HG02870 (cell line): ENCODE results near the gene SMARCA2.

Source experiments
- ATAC-seq: cut with Tn5 transposase; IDR thresholded peaks from one replicate; pipeline ENCODE4 v1.9.1; 2021; ENCODE audit warnings: mild to moderate bottlenecking, moderate library complexity; ENCODE audit not compliant: unreplicated experiment

Gene SMARCA2

DNA sequence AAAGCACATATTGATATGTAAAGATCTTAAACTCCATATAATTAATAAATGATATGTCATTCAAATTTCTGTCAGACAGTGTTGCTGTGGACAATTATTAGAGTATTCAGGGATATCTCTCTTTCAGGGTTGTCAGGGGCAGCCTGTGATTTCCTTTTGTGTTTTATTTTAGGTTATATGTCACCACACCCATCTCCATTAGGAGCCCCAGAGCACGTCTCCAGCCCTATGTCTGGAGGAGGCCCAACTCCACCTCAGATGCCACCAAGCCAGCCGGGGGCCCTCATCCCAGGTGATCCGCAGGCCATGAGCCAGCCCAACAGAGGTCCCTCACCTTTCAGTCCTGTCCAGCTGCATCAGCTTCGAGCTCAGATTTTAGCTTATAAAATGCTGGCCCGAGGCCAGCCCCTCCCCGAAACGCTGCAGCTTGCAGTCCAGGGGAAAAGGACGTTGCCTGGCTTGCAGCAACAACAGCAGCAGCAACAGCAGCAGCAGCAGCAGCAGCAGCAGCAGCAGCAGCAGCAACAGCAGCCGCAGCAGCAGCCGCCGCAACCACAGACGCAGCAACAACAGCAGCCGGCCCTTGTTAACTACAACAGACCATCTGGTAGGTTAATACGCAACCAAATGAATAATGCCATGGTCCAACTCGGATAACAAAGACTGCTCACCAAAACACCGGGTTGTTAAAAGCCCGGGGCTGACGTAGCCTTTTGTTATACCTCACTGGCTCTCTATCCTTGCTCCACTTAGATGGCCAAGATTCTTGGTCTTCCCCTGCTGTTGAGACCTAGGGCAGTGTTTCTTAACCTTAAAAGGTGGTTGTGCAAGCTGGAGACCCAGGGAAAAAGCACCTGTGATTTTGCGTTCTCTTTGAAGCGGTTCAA lies 24.4 kb downstream of the SMARCA2 start:
- no peak for ATAC-seq

DNA sequence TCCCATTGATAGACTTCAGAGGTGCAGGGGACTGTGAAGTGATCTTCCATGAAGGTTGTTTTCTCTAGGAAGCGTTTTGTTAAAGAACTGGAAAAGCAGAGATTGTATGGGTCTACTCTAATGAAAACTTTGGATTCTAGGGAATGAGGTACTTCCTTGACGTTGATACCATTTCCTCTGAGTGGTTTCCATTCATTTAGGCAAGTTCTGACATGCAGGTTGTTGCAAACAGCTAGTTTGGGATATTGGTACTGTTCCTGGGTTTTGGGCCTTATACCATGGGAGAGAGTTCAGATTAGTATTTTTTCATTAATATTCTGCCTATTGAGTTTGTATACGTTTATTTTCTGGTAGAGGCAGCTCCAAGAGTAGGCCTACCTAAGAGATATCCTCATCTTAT lies 25.7 kb downstream of the SMARCA2 start:
- no peak for ATAC-seq

DNA sequence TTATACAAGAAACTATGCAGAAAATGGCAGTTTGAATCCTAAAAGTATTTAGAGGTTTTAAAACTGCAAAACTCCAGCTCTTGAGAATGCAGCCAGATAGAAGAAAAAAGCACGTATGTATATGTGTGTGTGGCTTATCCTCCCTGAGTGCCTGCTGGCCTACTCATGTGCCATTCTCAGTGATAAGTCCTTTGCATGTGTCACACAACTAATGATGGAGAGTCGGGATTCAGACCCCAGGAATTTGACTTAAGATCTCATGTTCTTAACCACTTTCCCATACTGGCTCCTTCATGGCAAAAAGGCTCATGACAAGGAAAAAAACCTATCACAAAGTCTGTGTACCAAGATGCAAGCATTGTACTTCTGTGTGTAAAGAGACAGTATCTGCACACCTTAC lies 26.6 kb downstream of the SMARCA2 start:
- ATAC-seq = no peak

DNA sequence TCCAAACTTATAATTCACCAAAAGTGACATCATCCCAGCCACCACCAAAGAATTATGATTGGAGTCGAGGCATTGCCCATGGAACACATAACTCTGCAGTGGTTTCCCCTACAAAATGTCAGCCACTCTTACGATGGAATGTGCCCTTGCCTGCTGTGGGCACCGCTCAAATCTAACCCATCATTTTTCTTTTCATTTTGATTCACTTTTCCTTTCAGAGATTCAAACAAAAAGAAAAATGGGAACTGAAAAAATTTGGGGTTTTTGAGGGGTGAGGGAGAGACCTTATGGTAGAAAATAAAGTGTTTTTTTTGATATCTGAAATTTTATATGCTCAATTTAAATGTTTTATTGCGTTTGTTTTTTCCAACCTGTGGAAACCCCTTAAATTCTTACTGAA lies 28.1 kb downstream of the SMARCA2 start:
- no peak for ATAC-seq

DNA sequence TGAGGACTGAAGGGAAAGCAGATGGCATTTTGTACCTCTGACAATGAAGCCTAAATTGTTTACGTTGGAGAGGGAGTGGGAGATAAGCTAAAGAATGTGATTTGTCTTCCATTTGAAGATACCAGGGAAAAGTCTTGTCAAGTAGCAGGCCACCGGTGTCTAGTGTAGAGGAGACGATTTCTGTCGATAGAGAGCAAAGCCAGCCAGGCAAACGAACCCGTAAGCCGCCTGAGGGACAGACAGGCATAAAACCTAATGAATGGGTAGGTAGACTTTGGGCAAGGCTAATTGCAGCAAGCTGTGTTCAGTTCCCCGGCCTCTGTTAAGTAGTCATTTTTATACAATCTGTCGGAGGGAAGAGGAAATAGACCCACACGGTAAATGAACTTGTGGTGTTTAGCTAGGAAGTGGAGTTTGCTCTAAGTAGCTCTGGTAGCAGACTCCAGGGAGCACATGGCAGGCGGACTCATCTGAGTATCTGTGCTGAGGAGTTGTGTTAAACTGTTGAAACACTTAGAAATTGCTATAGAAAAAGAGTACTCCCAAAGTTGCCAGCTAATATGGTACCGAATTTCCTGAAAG lies 28.8 kb downstream of the SMARCA2 start:
- ATAC-seq = peak; percentile 67

DNA sequence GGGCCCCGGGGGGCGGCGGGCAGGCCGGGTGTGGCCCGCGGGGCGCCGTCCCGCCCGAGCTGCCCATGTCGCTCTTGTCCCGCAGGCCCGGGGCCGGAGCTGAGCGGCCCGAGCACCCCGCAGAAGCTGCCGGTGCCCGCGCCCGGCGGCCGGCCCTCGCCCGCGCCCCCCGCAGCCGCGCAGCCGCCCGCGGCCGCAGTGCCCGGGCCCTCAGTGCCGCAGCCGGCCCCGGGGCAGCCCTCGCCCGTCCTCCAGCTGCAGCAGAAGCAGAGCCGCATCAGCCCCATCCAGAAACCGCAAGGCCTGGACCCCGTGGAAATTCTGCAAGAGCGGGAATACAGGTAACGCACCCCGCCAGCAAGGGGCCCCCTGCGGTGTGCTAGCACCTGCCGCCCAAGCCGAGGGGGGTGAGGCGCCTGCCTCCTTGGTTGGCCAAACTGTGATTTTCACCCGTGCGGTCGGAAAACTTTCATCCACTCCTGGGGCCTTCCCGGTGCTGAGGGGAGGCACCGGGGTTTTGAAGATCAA lies 32.1 kb downstream of the SMARCA2 start:
- no peak for ATAC-seq

DNA sequence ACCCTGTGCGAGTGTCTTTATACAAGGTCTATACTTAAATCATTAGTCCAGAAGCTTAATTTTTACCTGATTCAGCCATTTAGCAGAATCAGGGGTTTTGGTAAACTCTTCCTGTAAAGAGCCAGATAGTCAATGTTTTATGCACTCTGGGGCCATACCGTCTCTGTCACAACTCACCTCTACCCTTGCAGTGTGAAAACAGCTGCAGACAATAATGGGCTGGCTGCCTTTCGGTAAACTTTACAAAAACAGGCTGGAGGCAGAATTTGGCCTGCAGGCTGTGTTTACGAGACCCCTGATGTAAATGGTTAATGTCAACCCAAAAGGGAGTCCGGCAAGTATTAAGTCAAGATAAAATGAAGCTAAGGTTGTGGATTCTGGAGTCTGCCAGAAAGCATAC lies 32.8 kb downstream of the SMARCA2 start:
- ATAC-seq = no peak

DNA sequence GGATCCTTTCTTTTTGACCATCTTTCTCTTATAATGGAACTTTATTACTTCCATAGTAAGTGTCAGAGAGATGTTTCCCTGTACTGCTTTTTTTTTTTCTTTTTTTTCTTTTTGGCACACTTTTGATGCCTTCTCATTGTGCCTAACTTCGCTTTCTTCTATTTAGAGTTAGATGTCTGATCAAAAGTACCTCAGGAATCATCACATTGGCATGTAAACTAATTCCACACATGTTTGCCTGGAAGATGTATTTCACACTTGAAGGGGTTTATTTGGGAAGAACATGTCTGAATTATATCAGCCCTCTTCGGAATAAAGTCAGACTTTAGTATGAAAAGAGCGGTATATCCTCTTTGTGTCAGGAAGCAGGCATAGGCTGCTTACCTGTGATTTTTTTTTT lies 35.1 kb downstream of the SMARCA2 start:
- ATAC-seq = no peak

DNA sequence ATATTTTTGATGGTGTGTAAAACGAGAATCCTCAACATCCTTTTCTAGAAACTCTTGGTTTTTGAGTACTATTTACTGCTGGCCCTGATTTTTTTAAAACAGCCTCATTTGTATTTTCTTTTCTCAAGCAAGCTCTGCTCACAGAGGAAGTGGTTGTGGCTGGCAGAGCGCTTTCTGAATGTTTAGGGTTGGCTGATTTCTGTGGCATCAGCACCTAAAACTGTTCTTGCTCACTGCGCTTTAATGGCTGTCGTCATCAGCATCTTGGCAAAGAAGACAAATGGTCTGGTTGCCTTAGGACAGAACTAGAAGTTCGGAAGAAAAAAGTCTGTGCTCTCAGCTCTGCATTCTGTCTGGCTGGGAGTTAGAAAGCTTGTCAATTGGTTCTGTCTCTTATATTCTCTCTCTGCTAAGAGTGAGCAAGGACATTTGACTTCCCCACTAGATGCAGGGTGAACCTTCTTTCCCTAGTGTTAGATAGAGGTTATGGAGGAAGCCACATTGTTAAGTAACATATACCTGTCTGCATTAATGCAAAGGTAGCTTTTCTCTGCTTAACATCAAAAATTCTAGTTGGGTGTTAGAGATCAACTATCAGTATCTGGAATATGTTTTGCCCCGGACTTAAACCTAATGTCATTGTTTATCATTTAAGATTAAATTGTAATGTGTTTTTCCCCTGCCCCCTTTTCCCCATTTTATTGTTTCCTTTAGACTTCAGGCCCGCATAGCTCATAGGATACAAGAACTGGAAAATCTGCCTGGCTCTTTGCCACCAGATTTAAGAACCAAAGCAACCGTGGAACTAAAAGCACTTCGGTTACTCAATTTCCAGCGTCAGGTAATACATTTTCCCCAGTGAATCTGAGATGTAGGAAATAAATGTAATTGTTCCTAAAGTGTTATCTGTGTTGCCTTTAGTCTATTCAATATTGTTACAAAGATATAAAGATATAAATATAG lies 39.0 kb downstream of the SMARCA2 start:
- ATAC-seq = peak; percentile 74

DNA sequence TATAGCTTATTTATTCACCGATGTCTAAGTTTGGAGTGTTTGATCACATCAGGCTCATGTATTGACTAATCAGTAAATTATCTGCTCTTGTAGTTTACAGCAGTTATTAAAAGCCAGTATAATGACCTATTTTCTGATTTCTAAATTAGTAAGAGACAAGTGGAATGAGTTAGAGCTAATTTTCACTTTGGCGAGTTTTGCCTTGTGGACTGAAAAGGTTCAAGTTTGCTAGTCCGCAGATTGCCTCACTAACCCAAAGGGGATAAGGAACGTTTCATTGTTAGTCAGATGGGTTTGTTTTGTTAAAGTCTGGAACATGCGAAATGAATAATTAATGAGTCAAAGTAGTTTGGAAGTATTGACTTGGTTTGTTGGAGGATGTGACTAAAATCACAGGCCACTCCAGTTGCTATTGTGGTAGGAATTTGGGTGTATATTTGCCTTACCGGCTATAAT lies 40.1 kb downstream of the SMARCA2 start:
- ATAC-seq = peak; percentile 56

DNA sequence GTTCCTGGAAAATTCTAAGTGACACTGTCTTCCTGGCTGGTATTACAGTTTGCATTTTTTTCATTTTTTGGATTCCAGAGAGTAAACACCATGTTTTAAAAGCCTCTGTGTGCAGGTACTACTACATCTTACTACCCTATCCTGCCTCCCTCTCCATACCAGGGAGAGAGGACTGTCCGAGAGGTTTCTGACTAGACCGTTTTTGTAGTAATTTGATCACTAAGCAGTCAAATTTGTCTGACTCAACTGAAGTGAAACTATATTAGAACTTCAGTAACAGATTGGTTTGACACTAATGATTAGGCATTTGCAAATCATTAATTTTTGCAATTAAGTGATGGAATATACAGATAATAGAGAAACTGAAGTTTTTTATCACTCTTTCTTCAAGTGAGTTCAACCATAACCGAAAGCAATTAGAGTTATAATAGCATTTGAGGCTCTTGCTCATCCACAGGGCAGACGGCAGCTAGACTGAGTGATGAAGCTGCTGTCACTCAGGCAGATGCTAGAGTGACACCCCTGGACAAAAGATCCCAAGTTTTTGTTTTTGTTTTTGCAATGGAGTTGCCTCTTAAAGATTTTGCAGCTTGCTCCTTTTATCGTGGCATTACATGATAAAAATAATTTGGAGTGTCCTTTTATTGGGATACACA lies 44.3 kb downstream of the SMARCA2 start:
- ATAC-seq = no peak

DNA sequence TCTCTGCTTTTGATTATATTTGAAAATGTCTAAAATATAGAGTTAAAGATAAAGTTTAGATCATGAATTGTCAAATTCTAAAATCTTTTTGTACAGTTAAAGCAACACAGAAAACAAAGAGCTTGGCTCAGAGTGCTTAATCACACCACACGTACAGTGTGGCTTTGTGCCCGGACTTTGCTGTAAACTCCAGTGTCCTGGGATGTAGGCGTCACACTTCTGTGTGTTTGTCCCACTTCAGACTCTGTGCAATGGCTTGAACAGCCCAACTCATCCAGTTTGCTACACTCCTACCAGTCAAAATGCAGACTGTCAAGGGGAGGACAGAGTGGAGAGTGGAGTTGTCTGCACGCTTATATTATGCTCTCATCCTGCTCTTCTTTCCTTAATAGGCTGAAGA lies 45.3 kb downstream of the SMARCA2 start:
- ATAC-seq = no peak

DNA sequence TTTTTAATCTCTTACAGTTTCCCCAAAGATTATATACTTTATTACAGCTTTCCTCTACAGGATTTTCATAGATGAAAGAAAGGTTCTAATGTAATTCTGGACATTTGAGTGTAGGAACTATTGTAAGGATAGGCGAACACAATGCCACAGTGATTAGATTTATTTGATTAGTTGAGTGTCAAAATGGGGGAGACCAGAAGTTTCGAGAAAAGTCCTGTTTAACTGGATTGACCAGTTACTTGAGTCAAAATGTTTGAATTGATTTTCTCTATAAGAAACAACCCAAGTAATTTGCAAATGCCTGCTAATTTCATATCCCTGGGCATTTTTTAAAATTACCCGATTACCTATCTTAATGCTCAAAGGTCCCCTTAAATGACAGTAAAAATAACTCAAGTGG lies 50.6 kb downstream of the SMARCA2 start:
- no peak for ATAC-seq

DNA sequence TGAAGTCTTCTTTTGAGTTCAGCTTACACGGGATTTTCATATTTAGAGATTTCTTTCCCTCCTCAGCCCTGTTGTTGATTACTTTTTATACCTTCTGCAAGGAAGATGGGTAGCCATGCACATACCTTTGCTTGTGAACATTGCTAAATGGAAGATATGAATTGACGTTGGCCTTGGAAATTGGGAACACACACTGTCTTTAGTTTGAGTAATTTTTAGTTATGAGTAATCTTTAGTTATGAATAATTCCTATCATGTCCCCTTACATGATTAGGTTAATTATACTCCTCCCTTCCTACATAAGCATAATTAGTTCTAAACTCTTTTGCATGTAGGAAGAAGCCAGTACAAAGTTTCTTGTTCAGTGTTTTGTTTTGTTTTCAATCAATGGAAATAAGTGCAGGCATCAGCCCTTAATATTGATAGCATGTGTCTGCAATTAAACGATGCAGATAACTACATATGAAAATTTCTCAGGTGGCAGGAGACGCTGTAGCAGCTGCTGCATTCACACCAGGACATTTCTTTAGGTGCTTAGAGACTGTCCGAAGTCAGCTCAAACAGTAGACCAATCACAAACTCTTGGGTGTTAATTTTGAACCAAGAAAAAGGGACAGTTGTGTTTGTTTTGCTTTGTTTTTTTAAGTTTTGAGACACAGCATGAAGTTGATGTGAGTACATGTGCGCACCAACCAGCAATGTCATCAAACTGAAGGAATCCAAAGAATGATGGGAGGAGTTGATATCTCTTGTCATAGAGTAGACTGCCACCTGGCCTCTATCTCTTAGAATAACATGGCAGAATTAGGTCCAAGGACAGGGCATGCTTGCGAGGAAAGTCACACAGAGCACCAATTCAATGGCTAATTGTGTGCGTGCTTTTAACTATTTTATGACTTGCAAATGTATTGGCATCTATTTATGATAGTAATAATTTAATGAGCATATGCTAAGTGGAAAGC lies 51.4 kb downstream of the SMARCA2 start:
- no peak for ATAC-seq

DNA sequence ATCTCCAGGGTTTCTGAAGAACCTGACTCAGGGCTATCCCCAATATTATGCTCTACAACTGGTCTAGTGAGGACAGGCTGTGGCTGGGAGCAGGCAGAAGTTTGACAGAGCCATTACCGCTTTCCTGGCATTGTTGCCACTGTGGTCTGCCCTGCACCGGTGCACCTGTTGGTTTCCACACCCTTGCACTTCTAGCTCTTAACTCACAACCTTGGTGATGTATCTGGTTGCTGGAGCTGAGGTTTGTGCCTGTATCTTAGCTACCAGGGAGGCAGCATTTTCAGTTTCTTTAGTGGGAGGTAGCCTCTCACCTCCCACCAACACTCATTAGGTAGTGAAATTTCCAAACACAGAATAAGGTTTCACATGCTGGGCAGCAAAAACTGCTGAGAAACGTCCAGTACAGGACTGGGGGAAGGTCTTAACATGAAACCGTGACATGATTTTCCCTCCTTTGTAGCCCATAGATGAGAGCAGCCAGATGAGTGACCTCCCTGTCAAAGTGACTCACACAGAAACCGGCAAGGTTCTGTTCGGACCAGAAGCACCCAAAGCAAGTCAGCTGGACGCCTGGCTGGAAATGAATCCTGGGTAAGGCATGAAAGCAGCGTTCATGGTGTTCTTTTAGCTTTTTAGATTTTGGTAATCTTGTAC lies 57.7 kb downstream of the SMARCA2 start:
- ATAC-seq = no peak

DNA sequence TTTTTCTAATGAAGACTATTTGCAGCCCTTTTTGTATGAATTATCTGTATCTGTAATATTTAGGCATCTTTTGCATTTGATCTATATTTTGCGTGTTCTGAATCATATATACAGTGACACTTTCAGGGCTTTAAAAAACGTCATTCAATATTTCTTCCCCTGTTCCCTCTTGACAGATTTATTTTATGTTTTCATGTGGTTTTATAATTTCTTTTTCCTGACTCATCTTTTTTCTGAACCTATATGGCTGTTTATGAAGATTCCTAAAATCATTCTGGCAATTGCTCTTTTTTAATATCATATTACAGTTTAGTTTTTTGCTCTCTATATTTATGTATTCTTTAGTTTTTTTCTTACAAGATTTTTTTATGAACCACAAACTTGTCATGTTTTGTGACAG lies 67.6 kb downstream of the SMARCA2 start:
- ATAC-seq = no peak

DNA sequence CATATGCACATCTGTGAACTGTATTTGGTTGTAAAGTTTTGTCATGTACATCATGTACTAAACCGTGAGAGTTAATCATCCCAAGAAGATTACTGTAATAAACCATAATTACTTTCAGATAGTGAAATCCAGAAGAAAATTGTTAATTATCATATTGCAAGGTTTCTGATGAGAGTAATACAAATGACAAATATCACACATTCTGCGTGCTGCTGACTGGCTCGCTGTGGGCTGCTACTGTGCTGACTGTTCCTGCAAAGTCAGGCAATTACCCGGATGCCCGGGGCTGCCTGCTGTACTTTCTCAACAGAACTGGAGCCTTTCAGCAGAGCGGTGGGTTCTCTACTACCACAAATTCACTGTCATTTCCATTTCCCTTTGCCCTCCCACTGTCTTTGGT lies 68.3 kb downstream of the SMARCA2 start:
- no peak for ATAC-seq

DNA sequence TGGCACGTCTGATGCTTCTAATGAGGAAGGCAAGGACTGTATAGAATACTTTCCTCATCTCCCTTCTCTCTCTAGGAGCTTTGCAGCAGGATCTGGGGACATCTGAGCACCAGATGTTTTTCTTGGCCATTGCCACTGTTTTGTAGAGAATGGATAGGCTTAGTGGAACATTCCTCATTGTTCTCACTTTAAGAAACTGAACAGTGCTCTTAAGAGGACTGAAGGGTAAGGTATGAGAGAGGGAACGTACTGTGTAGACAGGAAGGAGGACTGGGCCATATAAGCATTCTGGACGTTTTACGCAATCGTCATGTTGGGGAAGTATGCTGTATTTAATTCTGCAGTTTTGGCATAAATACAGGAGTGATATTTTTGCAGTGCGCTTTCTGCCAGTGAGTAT lies 70.6 kb downstream of the SMARCA2 start:
- no peak for ATAC-seq

DNA sequence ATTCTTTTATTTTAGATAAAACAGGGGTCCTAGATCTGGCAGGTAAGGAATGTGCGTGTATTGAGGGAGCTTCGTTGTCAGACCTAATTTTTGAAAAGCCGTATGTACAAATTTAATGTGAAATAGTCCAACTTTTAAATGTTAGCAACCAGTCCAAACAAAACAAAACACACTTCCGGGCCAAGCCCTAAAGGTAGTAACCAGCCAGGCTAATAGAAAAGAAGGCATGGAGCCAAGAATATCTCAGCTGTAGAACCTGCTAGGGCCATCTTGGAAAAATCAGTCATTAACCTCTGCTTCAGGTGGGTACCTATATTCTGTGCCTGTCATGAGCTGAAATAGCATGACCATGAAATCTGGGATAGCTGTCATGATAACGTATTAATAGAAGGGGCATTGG lies 71.0 kb downstream of the SMARCA2 start:
- no peak for ATAC-seq
